Choroid plexus epithelial cell (primary cell): ENCODE measurements around the gene LCN2.
"Not testable (repeated sequence)": the region's sequence is repeated elsewhere in the genome, so short reads cannot be mapped to it uniquely, and the experiment has no call there.

Experiments
- DNase-seq: peaks from one replicate; pipeline ENCODE4 v3.0.0-alpha.2; 2010; ENCODE audit warnings: low read depth
- H3K4me3 ChIP-seq: 2 replicates; pipeline ENCODE4 v1.5.1; 2011; ENCODE audit warnings: low read depth, mild to moderate bottlenecking, control low read depth, low read length, moderate library complexity
- TF ChIP-seq, protein P1 (sequence below): conservative IDR thresholded peaks from 2 replicates; pipeline ENCODE4 v1.5.1; 2011; ENCODE audit warnings: low read depth, mild to moderate bottlenecking, control low read depth, inconsistent platforms, low read length, moderate library complexity

LCN2 gene

DNA sequence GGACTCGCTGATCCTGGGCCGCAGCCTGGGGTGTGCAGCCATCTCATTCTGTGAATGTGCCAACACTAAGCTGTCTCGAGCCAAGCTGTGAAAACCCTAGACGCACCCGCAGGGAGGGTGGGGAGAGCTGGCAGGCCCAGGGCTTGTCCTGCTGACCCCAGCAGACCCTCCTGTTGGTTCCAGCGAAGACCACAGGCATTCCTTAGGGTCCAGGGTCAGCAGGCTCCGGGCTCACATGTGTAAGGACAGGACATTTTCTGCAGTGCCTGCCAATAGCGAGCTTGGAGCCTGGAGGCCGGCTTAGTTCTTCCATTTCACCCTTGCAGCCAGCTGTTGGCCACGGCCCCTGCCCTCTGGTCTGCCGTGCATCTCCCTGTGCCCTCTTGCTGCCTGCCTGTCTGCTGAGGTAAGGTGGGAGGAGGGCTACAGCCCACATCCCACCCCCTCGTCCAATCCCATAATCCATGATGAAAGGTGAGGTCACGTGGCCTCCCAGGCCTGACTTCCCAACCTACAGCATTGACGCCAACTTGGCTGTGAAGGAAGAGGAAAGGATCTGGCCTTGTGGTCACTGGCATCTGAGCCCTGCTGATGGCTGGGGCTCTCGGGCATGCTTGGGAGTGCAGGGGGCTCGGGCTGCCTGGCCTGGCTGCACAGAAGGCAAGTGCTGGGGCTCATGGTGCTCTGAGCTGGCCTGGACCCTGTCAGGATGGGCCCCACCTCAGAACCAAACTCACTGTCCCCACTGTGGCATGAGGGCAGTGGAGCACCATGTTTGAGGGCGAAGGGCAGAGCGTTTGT is 41.6 kb upstream of the LCN2 start:
- H3K4me3 ChIP-seq, result no peak overlapping the region
- TF ChIP-seq, protein P1, sequence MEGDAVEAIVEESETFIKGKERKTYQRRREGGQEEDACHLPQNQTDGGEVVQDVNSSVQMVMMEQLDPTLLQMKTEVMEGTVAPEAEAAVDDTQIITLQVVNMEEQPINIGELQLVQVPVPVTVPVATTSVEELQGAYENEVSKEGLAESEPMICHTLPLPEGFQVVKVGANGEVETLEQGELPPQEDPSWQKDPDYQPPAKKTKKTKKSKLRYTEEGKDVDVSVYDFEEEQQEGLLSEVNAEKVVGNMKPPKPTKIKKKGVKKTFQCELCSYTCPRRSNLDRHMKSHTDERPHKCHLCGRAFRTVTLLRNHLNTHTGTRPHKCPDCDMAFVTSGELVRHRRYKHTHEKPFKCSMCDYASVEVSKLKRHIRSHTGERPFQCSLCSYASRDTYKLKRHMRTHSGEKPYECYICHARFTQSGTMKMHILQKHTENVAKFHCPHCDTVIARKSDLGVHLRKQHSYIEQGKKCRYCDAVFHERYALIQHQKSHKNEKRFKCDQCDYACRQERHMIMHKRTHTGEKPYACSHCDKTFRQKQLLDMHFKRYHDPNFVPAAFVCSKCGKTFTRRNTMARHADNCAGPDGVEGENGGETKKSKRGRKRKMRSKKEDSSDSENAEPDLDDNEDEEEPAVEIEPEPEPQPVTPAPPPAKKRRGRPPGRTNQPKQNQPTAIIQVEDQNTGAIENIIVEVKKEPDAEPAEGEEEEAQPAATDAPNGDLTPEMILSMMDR, result no peak
- DNase-seq, result no peak

DNA sequence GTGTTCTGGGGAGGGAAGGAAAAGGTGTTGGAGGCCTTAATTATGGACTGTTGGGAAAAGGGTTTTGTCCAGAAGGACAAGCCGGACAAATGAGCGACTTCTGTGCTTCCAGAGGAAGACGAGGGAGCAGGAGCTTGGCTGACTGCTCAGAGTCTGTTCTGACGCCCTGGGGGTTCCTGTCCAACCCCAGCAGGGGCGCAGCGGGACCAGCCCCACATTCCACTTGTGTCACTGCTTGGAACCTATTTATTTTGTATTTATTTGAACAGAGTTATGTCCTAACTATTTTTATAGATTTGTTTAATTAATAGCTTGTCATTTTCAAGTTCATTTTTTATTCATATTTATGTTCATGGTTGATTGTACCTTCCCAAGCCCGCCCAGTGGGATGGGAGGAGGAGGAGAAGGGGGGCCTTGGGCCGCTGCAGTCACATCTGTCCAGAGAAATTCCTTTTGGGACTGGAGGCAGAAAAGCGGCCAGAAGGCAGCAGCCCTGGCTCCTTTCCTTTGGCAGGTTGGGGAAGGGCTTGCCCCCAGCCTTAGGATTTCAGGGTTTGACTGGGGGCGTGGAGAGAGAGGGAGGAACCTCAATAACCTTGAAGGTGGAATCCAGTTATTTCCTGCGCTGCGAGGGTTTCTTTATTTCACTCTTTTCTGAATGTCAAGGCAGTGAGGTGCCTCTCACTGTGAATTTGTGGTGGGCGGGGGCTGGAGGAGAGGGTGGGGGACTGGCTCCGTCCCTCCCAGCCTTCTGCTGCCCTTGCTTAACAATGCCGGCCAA is 40.8 kb upstream of the LCN2 start:
- H3K4me3 ChIP-seq, result no peak overlapping the region
- TF ChIP-seq, protein P1, result no peak

DNA sequence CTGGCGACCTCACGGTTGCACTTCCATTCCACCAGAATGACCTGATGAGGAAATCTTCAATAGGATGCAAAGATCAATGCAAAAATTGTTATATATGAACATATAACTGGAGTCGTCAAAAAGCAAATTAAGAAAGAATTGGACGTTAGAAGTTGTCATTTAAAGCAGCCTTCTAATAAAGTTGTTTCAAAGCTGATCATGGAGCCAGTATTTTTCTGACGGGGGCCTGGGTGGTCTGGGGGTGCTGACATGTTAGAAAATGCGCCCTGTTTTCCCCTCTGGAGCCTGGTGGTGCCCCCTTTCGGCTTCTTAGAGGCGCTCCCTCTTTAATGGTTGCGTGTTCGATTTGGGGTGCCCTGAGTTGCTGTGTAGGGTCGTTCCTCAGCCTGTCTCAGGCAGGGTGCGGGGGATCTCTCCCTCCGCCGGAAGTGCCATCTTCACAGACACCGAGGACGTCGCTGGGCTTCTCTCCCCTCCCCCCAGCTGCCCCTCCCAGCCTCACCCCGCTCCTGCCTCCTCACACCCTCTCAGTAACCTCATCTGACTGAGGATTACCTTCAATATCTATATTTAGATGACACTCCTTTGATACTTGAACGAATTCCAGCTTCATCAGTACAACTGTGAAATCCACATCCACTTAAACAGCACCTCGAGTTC is 40.1 kb upstream of the LCN2 start:
- no peak for DNase-seq
- no peak overlapping the region for H3K4me3 ChIP-seq
- TF ChIP-seq, protein P1, result no peak

More for the DNA sequence above, 40.8 kb upstream of the LCN2 start:
- DNase-seq, result no peak

DNA sequence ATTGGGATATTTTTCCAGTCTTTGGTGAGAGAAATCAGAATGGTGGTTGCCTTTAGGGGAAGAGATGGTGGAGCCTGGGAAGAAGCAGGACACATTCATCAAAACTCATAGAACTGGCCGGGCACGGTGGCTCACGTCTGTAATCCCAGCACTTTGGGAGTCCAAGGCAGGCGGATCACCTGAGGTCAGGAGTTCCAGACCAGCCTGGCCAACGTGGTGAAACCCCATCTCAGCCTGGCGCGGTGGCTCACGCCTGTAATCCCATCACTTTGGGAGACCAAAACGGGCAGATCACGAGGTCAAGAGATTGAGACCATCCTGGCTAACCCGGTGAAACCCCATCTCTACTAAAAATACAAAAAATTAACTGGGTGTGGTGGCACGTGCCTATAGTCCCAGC is 37.5 kb upstream of the LCN2 start:
- H3K4me3 ChIP-seq, DNase-seq: not testable (repeated sequence)

DNA sequence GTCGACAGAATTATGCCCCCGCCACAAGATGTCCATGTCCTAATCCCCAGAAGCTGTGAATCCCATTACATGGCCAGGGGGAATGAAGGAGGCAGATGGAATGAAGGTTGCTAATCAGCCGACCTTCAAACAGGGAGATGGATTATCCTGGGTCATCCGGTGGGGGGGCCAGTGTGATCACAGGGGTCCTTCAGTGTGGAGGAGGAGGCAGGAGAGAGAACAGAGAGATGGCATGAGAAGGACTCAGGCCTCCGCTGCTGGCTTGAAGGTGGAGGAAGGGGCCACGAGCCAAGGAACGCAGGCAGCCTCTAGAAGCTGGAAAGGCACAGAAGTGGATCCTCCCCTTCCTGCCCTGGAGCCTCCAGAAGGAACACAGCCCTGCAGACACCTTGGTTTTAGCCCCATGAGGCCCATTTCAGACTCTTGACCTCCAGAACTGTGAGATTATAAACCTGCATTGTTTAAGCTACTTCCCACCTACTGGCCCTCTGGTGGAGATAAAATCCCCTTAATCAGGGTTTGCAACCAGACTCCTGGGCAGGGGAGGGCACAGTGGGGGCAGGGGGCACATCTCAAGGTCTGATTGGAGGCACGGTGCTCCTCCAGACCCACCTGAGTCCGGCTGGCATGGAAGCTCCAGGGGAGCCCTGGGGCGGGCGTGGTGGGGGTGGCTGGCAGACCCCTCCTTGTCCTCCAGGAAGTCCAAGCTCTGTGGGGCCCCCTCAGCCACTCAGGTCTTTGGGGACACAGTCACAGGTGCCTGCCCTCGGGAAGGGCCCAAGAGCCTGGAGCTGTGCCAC is 35.5 kb upstream of the LCN2 start:
- TF ChIP-seq, protein P1, result no peak
- H3K4me3 ChIP-seq, result no peak overlapping the region

DNA sequence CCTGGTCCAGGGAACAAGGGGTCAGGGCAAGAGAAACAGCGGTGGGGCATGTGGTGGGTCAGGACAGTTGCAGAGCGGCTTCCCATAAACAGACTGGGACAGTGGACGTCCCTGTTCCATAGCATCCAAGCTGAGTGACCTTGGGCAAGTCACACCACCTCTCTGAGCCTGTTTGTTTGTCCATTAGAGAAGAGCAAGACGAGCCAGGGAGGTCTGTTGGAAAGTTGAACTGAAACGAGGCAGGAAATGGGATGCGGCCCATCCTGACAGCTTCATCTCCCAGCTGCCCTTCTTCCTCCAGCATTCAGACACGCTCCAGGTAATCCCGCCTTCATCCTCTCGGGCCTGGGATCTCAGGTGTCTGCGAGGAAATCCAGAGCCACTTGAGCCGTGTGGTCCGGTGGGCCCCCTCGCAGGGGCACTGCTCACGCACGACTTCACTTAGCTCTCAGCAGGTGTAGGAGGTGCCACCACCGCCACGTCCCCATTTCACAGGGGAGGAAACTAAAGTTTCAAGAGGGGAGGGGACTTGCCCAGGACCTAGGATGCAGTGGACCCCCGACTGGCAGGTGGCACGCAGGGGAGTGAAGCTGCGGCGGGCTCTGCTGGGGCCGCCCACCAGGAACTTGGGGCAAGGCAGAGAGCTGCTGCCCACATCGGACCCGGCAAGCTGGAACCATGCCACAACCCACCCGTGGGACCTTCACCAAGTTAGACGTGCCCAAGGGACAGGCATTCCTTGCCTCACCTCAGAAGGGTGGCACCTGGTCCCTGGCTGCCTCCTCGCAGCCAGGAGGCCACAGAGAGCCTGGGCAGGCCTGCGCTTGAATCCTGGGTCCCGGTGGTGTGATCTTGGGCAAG is 34.7 kb upstream of the LCN2 start:
- DNase-seq, result no peak
- TF ChIP-seq, protein P1, result no peak
- H3K4me3 ChIP-seq, result no peak overlapping the region

More for the DNA sequence above, 35.5 kb upstream of the LCN2 start:
- no peak for DNase-seq
